HEK293 (cell line): ENCODE data around the gene FBXO28.

Source experiments
- CTCF ChIP-seq: fragments of 450-650 bp; formaldehyde crosslinking; IDR thresholded peaks from 2 replicates; pipeline ENCODE4 v1.5.1; 2016; ENCODE audit warnings: missing biosample characterization, missing genetic modification characterization
- ZNF18 ChIP-seq: fragments of 450-650 bp; formaldehyde crosslinking; IDR thresholded peaks from 2 replicates; pipeline ENCODE4 v1.5.1; 2016; ENCODE audit warnings: missing biosample characterization, missing genetic modification characterization

DNA sequence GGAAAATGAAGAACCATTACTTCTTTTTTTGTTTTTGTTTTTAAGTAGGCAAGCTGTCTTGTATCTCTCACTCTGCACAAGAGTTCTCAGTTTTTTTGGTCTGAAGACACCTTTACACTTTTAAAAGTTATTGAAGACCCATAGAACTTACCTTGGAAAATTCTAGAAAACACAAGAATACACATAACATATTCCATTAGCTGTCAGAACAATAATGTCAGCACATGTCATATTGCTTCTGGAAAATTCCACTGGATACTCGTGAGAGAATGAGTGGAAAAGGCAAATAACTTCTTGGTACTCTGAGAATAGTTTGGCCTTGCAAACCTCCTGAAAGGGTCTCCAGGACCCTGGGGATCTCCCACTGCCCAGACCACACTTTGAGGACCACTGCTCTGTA is 4.8 kb downstream of the FBXO28 start:
- no peak for TF ChIP-seq CTCF (tag by site-specific recombination)
- TF ChIP-seq ZNF18 (tag by site-specific recombination), result no peak
